H1 (cell line): ENCODE data around the gene MDM1. TPM values are rescaled to one million over a fixed set of nuclear protein-coding genes. Genes with fewer than 3 reads are reported as not detected.

Experiments used
- BACH1 ChIP-seq: IDR thresholded peaks from 2 replicates; pipeline ENCODE4 v1.6.1; 2012; ENCODE audit warnings: low read length, improper control_type of control experiment
- BCL11A ChIP-seq, 2 experiments: IDR thresholded peaks; one replicate each; pipeline ENCODE4 v1.6.1; 2011; ENCODE audit warnings: low read depth in 2 of 2, low read length in 2 of 2, mild to moderate bottlenecking in 2 of 2
- CHD1 ChIP-seq: IDR thresholded peaks from 2 replicates; pipeline ENCODE4 v1.6.1; 2012; ENCODE audit warnings: low read depth, low read length, improper control_type of control experiment
- CTCF ChIP-seq, 3 experiments: IDR thresholded peaks; 1 replicate in 2 of 3; 2 replicates in 1 of 3; pipeline versions ENCODE4 v1.5.1 to v1.6.1; 2011; ENCODE audit warnings: low read length in 3 of 3, mild to moderate bottlenecking in 3 of 3, inconsistent platforms in 2 of 3, low read depth in 1 of 3, moderate library complexity in 1 of 3; ENCODE audit not compliant: insufficient read depth in 1 of 3; ENCODE audit errors: control extremely low read depth in 1 of 3
- EZH2 ChIP-seq: fragments of 200-600 bp; sonication (generic); IDR thresholded peaks from 2 replicates; pipeline ENCODE4 v1.7.1; 2012; ENCODE audit warnings: low read depth, mild to moderate bottlenecking, moderate library complexity, low read length, inconsistent platforms; ENCODE audit not compliant: severe bottlenecking
- FOSL1 ChIP-seq: IDR thresholded peaks from 2 replicates; pipeline ENCODE4 v1.6.1; 2011; ENCODE audit warnings: mild to moderate bottlenecking, low read depth, low read length, moderate library complexity; ENCODE audit not compliant: insufficient read depth
- JUN ChIP-seq: IDR thresholded peaks from 2 replicates; pipeline ENCODE4 v1.6.1; 2011; ENCODE audit warnings: low read depth, mild to moderate bottlenecking, improper control_type of control experiment, low read length
- KDM4A ChIP-seq: IDR thresholded peaks from one replicate; pipeline ENCODE4 v1.7.1; 2012; ENCODE audit warnings: low read depth, mild to moderate bottlenecking, moderate library complexity, low read length, inconsistent platforms; ENCODE audit not compliant: severe bottlenecking
- NANOG ChIP-seq: IDR thresholded peaks from 2 replicates; pipeline ENCODE4 v1.6.1; 2011; ENCODE audit warnings: low read length, low read depth, mild to moderate bottlenecking, inconsistent platforms; ENCODE audit not compliant: insufficient read depth, poor library complexity, severe bottlenecking
- POLR2AphosphoS5 ChIP-seq: IDR thresholded peaks from 2 replicates; pipeline ENCODE4 v1.6.1; 2011; ENCODE audit warnings: low read depth, low read length
- RFX5 ChIP-seq: IDR thresholded peaks from 2 replicates; pipeline ENCODE4 v1.6.1; 2011; ENCODE audit warnings: low read depth, low read length, improper control_type of control experiment, borderline replicate concordance
- SIN3A ChIP-seq, 2 experiments: IDR thresholded peaks in 1 of 2; conservative IDR thresholded peaks in 1 of 2; 2 replicates each; pipeline ENCODE4 v1.6.1; 2011 to 2012; ENCODE audit warnings: low read length in 2 of 2, improper control_type of control experiment in 1 of 2, low read depth in 1 of 2, mild to moderate bottlenecking in 1 of 2
- SP2 ChIP-seq: IDR thresholded peaks from 2 replicates; pipeline ENCODE4 v1.6.1; 2012; ENCODE audit warnings: mild to moderate bottlenecking, low read length, inconsistent platforms
- TEAD4 ChIP-seq: IDR thresholded peaks from 2 replicates; pipeline ENCODE4 v1.6.1; 2012; ENCODE audit warnings: low read depth, low read length, inconsistent platforms, mixed read lengths
- ZNF274 ChIP-seq: IDR thresholded peaks from 2 replicates; pipeline ENCODE4 v1.7.0; 2012; ENCODE audit warnings: low read length, borderline replicate concordance; ENCODE audit errors: extremely low read depth
- polyA plus RNA-seq, 7 experiments: library from polyadenylated mRNA; depleted of rRNA in 3 of 7; stranded (reverse) in 5 of 7; unstranded in 2 of 7; fragments of >200 nt in 5 of 7; fragments of 200-250 nt in 2 of 7; gene quantifications; 1 replicate in 5 of 7; 2 replicates in 1 of 7; 4 replicates in 1 of 7; pipeline versions ENCODE4 v1.2.1 to v1.2.3, GENCODE V29; 2011 to 2013; ENCODE audit warnings: missing spikeins in 2 of 7, mixed read lengths in 2 of 7
- total RNA-seq: library from RNA; stranded (reverse); fragmentation: NEBNext Ultra II Directional; extraction: Animal tissue kit (Norgen Biotek cat#: 25700); gene quantifications from 2 replicates; pipeline ENCODE4 v1.2.1, GENCODE V29; 2021

Gene MDM1
- total and polyA plus RNA-seq, 2 of the 8 experiments (the other 6 are each of a cell fraction or from before 2014, with no cell fraction given): 3.1 to 10.7 TPM

DNA sequence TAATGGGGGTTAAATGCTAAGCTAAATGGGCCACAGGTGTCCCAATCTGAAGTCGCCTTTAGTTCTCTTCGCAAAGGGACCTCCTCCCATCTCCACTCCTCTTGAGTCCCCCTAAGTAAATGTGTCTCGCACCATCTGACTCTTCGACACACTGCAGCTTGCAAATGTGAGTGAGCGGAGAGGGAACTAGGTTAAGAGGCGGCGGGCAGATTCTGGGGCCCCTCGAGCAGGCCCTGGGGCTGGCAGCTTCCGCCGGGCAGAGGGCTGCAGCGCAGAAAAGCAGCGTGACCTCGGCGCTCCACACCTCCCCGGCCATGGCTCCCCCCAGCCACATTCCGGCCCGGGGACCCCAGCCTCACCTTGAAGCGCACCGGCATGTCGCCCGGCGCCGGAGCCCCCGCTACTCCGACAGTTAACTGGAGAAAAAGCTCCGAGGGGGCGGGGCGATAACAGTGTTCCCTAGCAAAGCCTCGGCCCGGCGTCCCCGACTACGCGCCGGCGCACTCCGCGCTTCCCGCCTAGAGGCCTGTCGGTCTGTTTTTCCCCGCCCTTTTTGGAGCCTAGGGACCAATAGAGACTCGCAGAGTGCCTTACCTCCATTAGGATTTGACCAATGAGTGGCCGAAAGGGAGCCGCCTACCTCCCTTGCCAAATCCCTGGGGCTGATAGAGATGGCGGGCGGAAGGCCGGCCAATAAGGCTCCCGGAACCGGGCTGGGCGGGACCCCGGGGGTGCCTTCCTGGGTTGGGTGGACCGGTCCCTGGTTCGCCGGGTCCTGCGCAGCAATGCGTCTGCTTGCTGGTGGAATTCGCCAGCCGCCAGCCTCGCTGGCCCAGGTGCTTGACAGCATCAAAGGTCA is at the start of gene MDM1 (continued):
- TF ChIP-seq CTCF (IDR thresholded peaks at IDR 0.05; ENCODE audit: control extremely low read depth in 1 of 3, insufficient read depth in 1 of 3, low read depth in 1 of 3, low read length in 3 of 3) (no peak), ZNF274 (no peak), FOSL1 (no peak), EZH2 (no peak), RFX5 (no peak), BACH1 (no peak), JUN (no peak), KDM4A (peak; percentile 76), SP2 (peak; percentile 55), BCL11A (IDR thresholded peaks at IDR 0.05; ENCODE audit: low read depth in 2 of 2, low read length in 2 of 2) (no peak), CHD1 (no peak), SIN3A (conservative IDR thresholded peaks at IDR 0.05 in 1 of 2, IDR thresholded peaks at IDR 0.05 in 1 of 2; ENCODE audit: low read depth in 1 of 2, low read length in 2 of 2) (0 out of 4 replicates have a peak, but pooled peaks of 1 of the 2 experiments have one; percentile 44), NANOG (no peak), TEAD4 (peak; percentile 72), POLR2AphosphoS5 (no peak)
